CD8-positive, alpha-beta memory T cell (primary cell): ENCODE measurements around the gene INO80. TPM values are rescaled to one million over a fixed set of nuclear protein-coding genes. Genes with fewer than 3 reads are reported as not detected.

Source experiments
- CTCF ChIA-PET: fragments of 350-600 bp; sonication (Branson Sonifier 250); formaldehyde crosslinking; loops from one replicate; lab custom pipeline; 2021; ENCODE audit warnings: antibody characterized with exemption; lab: Charles Lee
- POLR2A ChIA-PET: fragments of 350-600 bp; sonication (Branson Sonifier 250); formaldehyde crosslinking; loops from one replicate; lab custom pipeline; 2021; ENCODE audit warnings: antibody characterized with exemption; lab: Charles Lee
- DNase-seq, 5 donors: peaks; one replicate each; pipeline versions ENCODE4 v3.0.0 to v3.0.0-alpha.2; 2020 to 2022; ENCODE audit warnings: mixed read lengths in 1 of 5
- H3K27ac ChIP-seq: one replicate; pipeline ENCODE4 v1.7.0; 2013; ENCODE audit warnings: low read depth, mild to moderate bottlenecking, low read length, moderate library complexity
- H3K27me3 ChIP-seq: 2 replicates; pipeline ENCODE4 v1.7.0; 2013; ENCODE audit warnings: low read length, mild to moderate bottlenecking; ENCODE audit not compliant: insufficient read depth, poor library complexity, severe bottlenecking
- H3K36me3 ChIP-seq: 2 replicates; pipeline ENCODE4 v1.7.0; 2013; ENCODE audit warnings: mild to moderate bottlenecking, low read length, moderate library complexity; ENCODE audit not compliant: insufficient read depth
- H3K4me1 ChIP-seq: 2 replicates; pipeline ENCODE4 v1.7.0; 2013; ENCODE audit warnings: mild to moderate bottlenecking, low read length, moderate library complexity; ENCODE audit not compliant: insufficient read depth
- H3K4me3 ChIP-seq: 2 replicates; pipeline ENCODE4 v1.7.0; 2013; ENCODE audit warnings: mild to moderate bottlenecking, low read length
- H3K9me3 ChIP-seq: 2 replicates; pipeline ENCODE4 v1.7.0; 2013; ENCODE audit warnings: mild to moderate bottlenecking, low read length
- H3K27ac Mint-ChIP-seq, 8 donors: one replicate each; pipeline ENCODE4 v1.8.0; 2020 to 2021; ENCODE audit warnings: mixed read lengths in 8 of 8, mild to moderate bottlenecking in 6 of 8, inconsistent platforms in 3 of 8, moderate library complexity in 3 of 8
- H3K27me3 Mint-ChIP-seq, 2 donors: one replicate each; pipeline ENCODE4 v1.8.0; 2020 to 2021; ENCODE audit warnings: mixed read lengths in 2 of 2, mild to moderate bottlenecking in 1 of 2, moderate library complexity in 1 of 2
- H3K36me3 Mint-ChIP-seq, 3 donors: one replicate each; pipeline ENCODE4 v1.8.0; 2020 to 2021; ENCODE audit warnings: mixed read lengths in 3 of 3, inconsistent platforms in 1 of 3, mild to moderate bottlenecking in 1 of 3
- H3K4me1 Mint-ChIP-seq, 3 donors: one replicate each; pipeline ENCODE4 v1.8.0; 2020 to 2021; ENCODE audit warnings: mixed read lengths in 3 of 3, inconsistent platforms in 1 of 3, mild to moderate bottlenecking in 1 of 3
- H3K4me3 Mint-ChIP-seq, 7 donors: one replicate each; pipeline ENCODE4 v1.8.0; 2020 to 2021; ENCODE audit warnings: mixed read lengths in 7 of 7, mild to moderate bottlenecking in 6 of 7, moderate library complexity in 4 of 7, inconsistent platforms in 2 of 7
- H3K9me3 Mint-ChIP-seq, 5 donors: one replicate each; pipeline ENCODE4 v1.8.0; 2020 to 2022; ENCODE audit warnings: mixed read lengths in 5 of 5, mild to moderate bottlenecking in 3 of 5, moderate library complexity in 2 of 5, inconsistent platforms in 1 of 5
- polyA plus RNA-seq: library from polyadenylated mRNA; unstranded; fragments of 300-500 nt; fragmentation: Illumina TruSeq; gene quantifications from one replicate; pipeline ENCODE4 v1.2.3, GENCODE V29; 2021
- total RNA-seq, 2 experiments: library from RNA; stranded (reverse); gene quantifications; one replicate each; pipeline ENCODE4 v1.2.3, GENCODE V29; 2021

Gene INO80
- total RNA-seq (10 to 100 TPM; 26.3 to 29.2 TPM), polyA plus RNA-seq (7.2 TPM)

- H3K27ac ChIP-seq: peak within 1 kb of the TSS; percentile 91
- ChIA-PET POLR2A (interaction anchor here (0.8 to 1.6 kb wide), 6 partner anchors 115 to 222 kb away, joined by 3 to 6 read pairs (median 3); partner anchors contain the start of genes CHAC1, NUSAP1, OIP5 and VPS18), CTCF (interaction anchor here (1.1 to 1.5 kb wide), 3 partner anchors 115 to 222 kb away, joined by 3 to 5 read pairs (median 5); partner anchors contain the start of genes CHP1 and VPS18)
- no peaks in the 10 kb centered on the region for H3K9me3 ChIP-seq
- Mint-ChIP-seq H3K4me1 (peaks cover 23 to 47% (median 34%) of the 10 kb centered on the region in 3 donors), H3K27ac (peak within 1 kb of the TSS; percentile 94 to 100 (median 100)), H3K9me3 (no peaks in the 10 kb centered on the region), H3K4me3 (peak within 1 kb of the TSS; percentile 92 to 100 (median 98)), H3K36me3 (peaks cover 2 to 21% (median 2%) of the 10 kb centered on the region in 3 donors), H3K27me3 (peaks cover 0 to 3% of the 10 kb centered on the region in 2 donors)
- DNase-seq: peak; percentile 93 to 98 (median 95)
- H3K36me3 ChIP-seq: no peaks in the 10 kb centered on the region
- H3K4me3 ChIP-seq: peak within 1 kb of the TSS; percentile 90
- peaks cover 18% of the 10 kb centered on the region for H3K4me1 ChIP-seq
- no peaks in the 10 kb centered on the region for H3K27me3 ChIP-seq
Observed at GRCh38 chr15:41116116-41116961, at the start of gene INO80. TSS of gene INO80 (minus strand) at chr15:41116280. CDS start at chr15:41096310, 19,970 bp downstream.

DNA sequence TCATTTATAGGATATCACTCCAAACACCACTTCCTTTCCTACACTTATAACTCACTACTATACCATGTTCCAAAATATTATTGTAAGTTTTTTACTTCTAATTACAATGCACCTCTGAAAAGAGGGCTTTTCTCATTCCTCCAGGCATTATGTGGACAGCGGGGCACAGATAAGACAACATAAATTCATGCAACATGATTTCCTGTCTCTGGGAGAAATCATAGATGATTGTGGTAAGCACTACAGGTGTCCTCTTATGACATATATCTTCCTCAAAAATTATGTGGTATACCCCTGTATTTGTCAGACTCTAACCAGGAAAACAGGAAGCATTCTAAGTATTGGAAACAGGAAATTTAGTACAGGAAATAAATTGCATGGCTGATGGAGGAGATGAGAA, 45.7 kb upstream of the INO80 start:
- H3K9me3 Mint-ChIP-seq: no peaks in the 10 kb centered on the region
- H3K4me3 Mint-ChIP-seq: no peak overlapping the region
- Histone ChIP-seq H3K9me3 (no peaks in the 10 kb centered on the region), H3K4me1 (no peaks in the 10 kb centered on the region), H3K27me3 (no peaks in the 10 kb centered on the region), H3K27ac (no peak overlapping the region), H3K4me3 (no peak overlapping the region), H3K36me3 (no peaks in the 10 kb centered on the region)
- no peak overlapping the region for H3K27ac Mint-ChIP-seq
- POLR2A ChIA-PET: no interaction called here
- DNase-seq: no peak
- CTCF ChIA-PET: no interaction called here
- H3K27me3 Mint-ChIP-seq: peaks cover 0 to 10% of the 10 kb centered on the region in 2 donors
- peaks cover 0 to 5% (median 0%) of the 10 kb centered on the region in 3 donors for H3K4me1 Mint-ChIP-seq
- no peaks in the 10 kb centered on the region for H3K36me3 Mint-ChIP-seq

GRCh38 chr15:41161336-41161735, 45.3 kb upstream of the INO80 start:
- Histone ChIP-seq H3K4me3 (no peak overlapping the region), H3K9me3 (no peaks in the 10 kb centered on the region), H3K27ac (no peak overlapping the region), H3K4me1 (no peaks in the 10 kb centered on the region), H3K27me3 (no peaks in the 10 kb centered on the region), H3K36me3 (no peaks in the 10 kb centered on the region)
- Mint-ChIP-seq H3K9me3 (no peaks in the 10 kb centered on the region), H3K27ac (no peak overlapping the region), H3K4me1 (peaks cover 0 to 5% (median 0%) of the 10 kb centered on the region in 3 donors), H3K4me3 (no peak overlapping the region), H3K36me3 (no peaks in the 10 kb centered on the region), H3K27me3 (peaks cover 0 to 10% of the 10 kb centered on the region in 2 donors)
- CTCF ChIA-PET: no interaction called here
- DNase-seq: no peak
- POLR2A ChIA-PET: no interaction called here

DNA sequence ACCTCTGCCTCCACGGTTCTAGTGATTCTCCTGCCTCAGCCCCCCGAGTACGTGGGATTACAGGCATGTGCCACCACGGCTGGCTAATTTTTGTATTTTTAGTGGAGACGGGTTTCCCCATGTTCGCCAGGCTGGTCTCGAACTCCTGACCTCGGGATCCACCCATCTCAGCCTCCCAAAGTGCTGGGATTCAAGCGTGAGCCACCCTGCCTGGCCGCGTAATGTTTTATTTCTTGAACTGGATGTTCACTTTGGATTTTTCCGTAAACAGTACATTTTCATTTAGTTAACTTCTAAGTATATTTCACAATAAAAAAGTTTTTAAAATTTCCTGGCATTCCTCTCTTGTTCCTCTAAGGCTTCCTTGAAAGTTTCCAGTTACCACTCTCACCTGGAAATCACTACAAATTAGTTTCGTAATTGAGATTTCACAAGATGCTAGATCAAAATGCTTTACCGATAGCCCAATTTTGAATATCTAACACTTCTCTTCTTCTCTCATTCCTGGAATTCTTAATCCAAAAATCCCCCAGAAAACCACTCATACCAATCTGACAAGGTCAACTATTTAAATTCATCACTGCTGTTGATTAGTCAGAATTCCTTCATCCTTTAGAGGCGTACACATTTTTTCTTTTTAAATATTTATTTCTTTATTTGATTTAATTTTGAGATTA, 44.7 kb upstream of the INO80 start:
- Mint-ChIP-seq H3K4me3 (no peak overlapping the region), H3K27ac (no peak overlapping the region)
- POLR2A ChIA-PET: no interaction called here

DNA sequence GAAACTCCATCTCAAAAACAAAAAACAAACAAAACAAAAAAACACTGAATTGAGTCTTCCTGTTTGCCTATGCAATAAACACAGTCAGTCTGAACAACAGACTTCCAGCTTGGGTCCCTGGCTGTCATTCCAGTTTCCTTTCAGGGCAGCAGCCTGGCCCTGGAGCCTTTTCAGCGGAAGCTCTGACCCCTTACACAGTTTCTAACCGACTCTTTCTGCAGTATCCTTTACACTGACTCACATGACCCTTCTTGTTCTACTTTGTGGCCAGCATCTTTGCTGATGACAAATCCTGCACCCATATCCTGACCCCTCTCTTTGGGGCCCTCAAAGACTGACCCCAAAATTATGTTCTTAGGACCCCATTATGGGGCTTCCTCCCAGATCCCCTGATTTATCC, 38.3 kb upstream of the INO80 start:
- no peaks in the 10 kb centered on the region for H3K9me3 Mint-ChIP-seq
- Histone ChIP-seq H3K36me3 (no peaks in the 10 kb centered on the region), H3K9me3 (no peaks in the 10 kb centered on the region), H3K27ac (no peak overlapping the region), H3K4me3 (no peak overlapping the region), H3K4me1 (peaks cover 6% of the 10 kb centered on the region), H3K27me3 (no peaks in the 10 kb centered on the region)
- no peak overlapping the region for H3K27ac Mint-ChIP-seq
- peaks cover 0 to 7% of the 10 kb centered on the region in 2 donors for H3K27me3 Mint-ChIP-seq
- DNase-seq: no peak
- CTCF ChIA-PET: interaction anchor here (0.6 kb wide), 1 partner anchor 11 kb away, joined by 3 read pairs; no protein-coding TSS in a partner anchor
- no peak overlapping the region for H3K4me3 Mint-ChIP-seq
- POLR2A ChIA-PET: no interaction called here
- H3K4me1 Mint-ChIP-seq: peaks cover 4 to 12% (median 8%) of the 10 kb centered on the region in 3 donors
- H3K36me3 Mint-ChIP-seq: no peaks in the 10 kb centered on the region

More for the DNA sequence above, 44.7 kb upstream of the INO80 start:
- Histone ChIP-seq H3K36me3 (no peaks in the 10 kb centered on the region), H3K27me3 (no peaks in the 10 kb centered on the region), H3K4me3 (no peak overlapping the region), H3K4me1 (no peaks in the 10 kb centered on the region), H3K27ac (no peak overlapping the region), H3K9me3 (no peaks in the 10 kb centered on the region)
- DNase-seq: no peak
- Mint-ChIP-seq H3K36me3 (no peaks in the 10 kb centered on the region), H3K27me3 (peaks cover 0 to 10% of the 10 kb centered on the region in 2 donors), H3K9me3 (no peaks in the 10 kb centered on the region), H3K4me1 (peaks cover 0 to 5% (median 0%) of the 10 kb centered on the region in 3 donors)
- CTCF ChIA-PET: no interaction called here

DNA sequence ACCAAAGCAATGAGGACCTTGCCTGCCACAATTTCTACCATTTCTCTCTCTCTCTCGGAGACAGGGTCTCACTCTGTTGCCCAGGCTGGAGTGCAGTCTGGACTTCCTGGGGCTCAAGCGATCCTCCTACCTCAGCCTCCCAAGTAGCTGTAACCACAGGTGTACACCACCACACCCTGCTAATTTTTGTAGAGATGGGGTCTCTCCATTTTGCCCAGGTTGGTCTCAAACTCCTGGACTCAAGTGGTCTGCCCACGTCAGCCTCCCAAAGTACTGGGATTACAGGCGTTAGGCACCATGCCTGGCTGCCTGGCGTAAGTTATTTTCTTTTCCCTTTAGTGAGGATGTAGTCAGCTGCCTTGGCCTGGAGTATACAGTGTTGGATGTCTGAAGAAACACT, 37.7 kb upstream of the INO80 start:
- Mint-ChIP-seq H3K36me3 (no peaks in the 10 kb centered on the region), H3K4me3 (no peak overlapping the region), H3K9me3 (no peaks in the 10 kb centered on the region), H3K4me1 (peaks cover 4 to 12% (median 8%) of the 10 kb centered on the region in 3 donors), H3K27me3 (peaks cover 0 to 4% of the 10 kb centered on the region in 2 donors), H3K27ac (no peak overlapping the region)
- H3K27me3 ChIP-seq: no peaks in the 10 kb centered on the region
- ChIA-PET CTCF (no interaction called here), POLR2A (no interaction called here)
- no peak for DNase-seq
- H3K9me3 ChIP-seq: no peaks in the 10 kb centered on the region
- H3K36me3 ChIP-seq: no peaks in the 10 kb centered on the region
- H3K27ac ChIP-seq: no peak overlapping the region
- H3K4me3 ChIP-seq: no peak overlapping the region
- H3K4me1 ChIP-seq: peaks cover 6% of the 10 kb centered on the region

DNA sequence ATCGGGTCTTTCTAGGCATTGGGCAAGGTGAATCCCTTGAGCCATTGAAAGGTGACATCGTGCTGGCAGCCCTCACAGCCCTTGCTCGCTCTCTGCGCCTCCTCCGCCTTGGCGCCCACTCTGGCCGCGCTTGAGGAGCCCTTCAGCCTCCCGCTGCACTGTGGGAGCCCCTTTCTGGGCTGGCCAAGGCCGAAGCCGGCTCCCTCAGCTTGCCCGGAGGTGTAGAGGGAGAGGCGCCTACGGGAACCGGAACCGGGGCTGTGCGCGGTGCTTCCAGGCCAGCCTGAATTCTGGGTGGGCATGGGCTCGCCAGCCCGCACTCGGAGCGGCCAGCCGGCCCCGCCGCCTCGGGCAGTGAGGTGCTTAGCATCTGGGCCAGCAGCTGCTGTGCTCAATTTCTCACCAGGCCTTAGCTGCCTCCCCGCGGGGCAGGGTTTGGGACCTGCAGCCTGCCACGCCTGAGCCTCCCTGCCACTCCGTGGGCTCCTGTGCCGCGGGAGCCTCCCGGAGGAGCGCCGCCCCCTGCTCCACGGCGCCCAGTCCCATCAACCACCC, 35.4 kb upstream of the INO80 start:
- no peak overlapping the region for H3K4me3 Mint-ChIP-seq
- Histone ChIP-seq H3K36me3 (no peaks in the 10 kb centered on the region), H3K9me3 (no peaks in the 10 kb centered on the region), H3K4me3 (no peak overlapping the region), H3K4me1 (peaks cover 6% of the 10 kb centered on the region), H3K27ac (no peak overlapping the region), H3K27me3 (no peaks in the 10 kb centered on the region)
- ChIA-PET POLR2A (no interaction called here), CTCF (no interaction called here)
- H3K9me3 Mint-ChIP-seq: no peaks in the 10 kb centered on the region
- H3K27ac Mint-ChIP-seq: no peak overlapping the region
- H3K27me3 Mint-ChIP-seq: peaks cover 0 to 3% of the 10 kb centered on the region in 2 donors
- peaks cover 4 to 12% (median 8%) of the 10 kb centered on the region in 3 donors for H3K4me1 Mint-ChIP-seq
- no peaks in the 10 kb centered on the region for H3K36me3 Mint-ChIP-seq
- no peak for DNase-seq
